ENCODE data around the gene LRRC15.

LRRC15 gene

GRCh38 chr3:194327218-194328052 is 42.1 kb downstream of the LRRC15 start:
- Histone ChIP-seq H3K4me3 (ENCODE audit: low read length) (no peak overlapping the region), H3K27ac (ENCODE audit: low read length) (no peak overlapping the region), H3K27me3 (ENCODE audit: control insufficient read depth, insufficient read depth, low read length) (no peaks in the 10 kb centered on the region), H3K36me3 (ENCODE audit: control insufficient read depth, insufficient read depth, low read length) (no peaks in the 10 kb centered on the region), H3K9me3 (ENCODE audit: control insufficient read depth, insufficient read depth, low read length) (no peaks in the 10 kb centered on the region), H3K4me1 (ENCODE audit: control insufficient read depth, insufficient read depth, low read length) (no peaks in the 10 kb centered on the region; the same call in 1 of the 2 replicates)
- no peak for DNase-seq (ENCODE audit: low read depth, low spot score)
- whole genome bisulfite sequencing (ENCODE audit: insufficient coverage, insufficient read length) = 100% methylated on average over 4 of the region's 5 CpGs

DNA sequence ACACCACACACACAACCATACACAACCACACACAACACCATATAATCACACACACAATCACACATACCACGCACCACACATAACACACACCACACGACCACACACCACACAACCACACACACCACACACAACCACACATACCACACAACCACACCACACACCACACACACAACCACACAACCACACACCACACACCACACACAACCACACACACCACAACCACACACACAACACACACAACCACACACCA is 42.6 kb downstream of the LRRC15 start:
- no peak overlapping the region for H3K27ac ChIP-seq (ENCODE audit: low read length)
- no peaks in the 10 kb centered on the region for H3K9me3 ChIP-seq (ENCODE audit: control insufficient read depth, insufficient read depth, low read length)

GRCh38 chr3:194326192-194326967 is 43.2 kb downstream of the LRRC15 start:
- H3K27me3 ChIP-seq (ENCODE audit: control insufficient read depth, insufficient read depth, low read length) = no peaks in the 10 kb centered on the region
- no peak overlapping the region for H3K27ac ChIP-seq (ENCODE audit: low read length)
- H3K4me1 ChIP-seq (ENCODE audit: control insufficient read depth, insufficient read depth, low read length) = no peaks in the 10 kb centered on the region
- no peaks in the 10 kb centered on the region for H3K36me3 ChIP-seq (ENCODE audit: control insufficient read depth, insufficient read depth, low read length)
- H3K4me3 ChIP-seq (ENCODE audit: low read length) = no peak overlapping the region
- no peak for DNase-seq (ENCODE audit: low read depth, low spot score)
- WGBS (ENCODE audit: insufficient coverage, insufficient read length) = 100% methylated on average over 2 of the region's 15 CpGs
- no peaks in the 10 kb centered on the region for H3K9me3 ChIP-seq (ENCODE audit: control insufficient read depth, insufficient read depth, low read length)

More for the DNA sequence above, 42.6 kb downstream of the LRRC15 start:
- H3K4me1 ChIP-seq (ENCODE audit: control insufficient read depth, insufficient read depth, low read length) = no peaks in the 10 kb centered on the region
- H3K4me3 ChIP-seq (ENCODE audit: low read length) = no peak overlapping the region
- DNase-seq (ENCODE audit: low read depth, low spot score) = no peak
- WGBS (ENCODE audit: insufficient coverage, insufficient read length) = 100% methylated on average over 2 of the region's 2 CpGs
- H3K36me3 ChIP-seq (ENCODE audit: control insufficient read depth, insufficient read depth, low read length) = no peaks in the 10 kb centered on the region
- H3K27me3 ChIP-seq (ENCODE audit: control insufficient read depth, insufficient read depth, low read length) = no peaks in the 10 kb centered on the region

GRCh38 chr3:194325424-194326153 is 44.0 kb downstream of the LRRC15 start:
- Histone ChIP-seq H3K9me3 (ENCODE audit: control insufficient read depth, insufficient read depth, low read length) (no peaks in the 10 kb centered on the region), H3K36me3 (ENCODE audit: control insufficient read depth, insufficient read depth, low read length) (no peaks in the 10 kb centered on the region), H3K27ac (ENCODE audit: low read length) (no peak overlapping the region), H3K27me3 (ENCODE audit: control insufficient read depth, insufficient read depth, low read length) (no peaks in the 10 kb centered on the region), H3K4me1 (ENCODE audit: control insufficient read depth, insufficient read depth, low read length) (no peaks in the 10 kb centered on the region), H3K4me3 (ENCODE audit: low read length) (no peak overlapping the region)
- no CpG with 5 or more reads among the region's 15 CpGs for WGBS (ENCODE audit: insufficient coverage, insufficient read length)
- no peak for DNase-seq (ENCODE audit: low read depth, low spot score)

GRCh38 chr3:194324823-194325327 is 44.7 kb downstream of the LRRC15 start:
- DNase-seq (ENCODE audit: low read depth, low spot score) = no peak
- no peaks in the 10 kb centered on the region for H3K4me1 ChIP-seq (ENCODE audit: control insufficient read depth, insufficient read depth, low read length)
- H3K4me3 ChIP-seq (ENCODE audit: low read length) = no peak overlapping the region
- no peaks in the 10 kb centered on the region for H3K36me3 ChIP-seq (ENCODE audit: control insufficient read depth, insufficient read depth, low read length)
- H3K27ac ChIP-seq (ENCODE audit: low read length) = no peak overlapping the region
- H3K9me3 ChIP-seq (ENCODE audit: control insufficient read depth, insufficient read depth, low read length) = no peaks in the 10 kb centered on the region
- 100% methylated on average over 3 of the region's 3 CpGs for WGBS (ENCODE audit: insufficient coverage, insufficient read length)
- no peaks in the 10 kb centered on the region for H3K27me3 ChIP-seq (ENCODE audit: control insufficient read depth, insufficient read depth, low read length)

DNA sequence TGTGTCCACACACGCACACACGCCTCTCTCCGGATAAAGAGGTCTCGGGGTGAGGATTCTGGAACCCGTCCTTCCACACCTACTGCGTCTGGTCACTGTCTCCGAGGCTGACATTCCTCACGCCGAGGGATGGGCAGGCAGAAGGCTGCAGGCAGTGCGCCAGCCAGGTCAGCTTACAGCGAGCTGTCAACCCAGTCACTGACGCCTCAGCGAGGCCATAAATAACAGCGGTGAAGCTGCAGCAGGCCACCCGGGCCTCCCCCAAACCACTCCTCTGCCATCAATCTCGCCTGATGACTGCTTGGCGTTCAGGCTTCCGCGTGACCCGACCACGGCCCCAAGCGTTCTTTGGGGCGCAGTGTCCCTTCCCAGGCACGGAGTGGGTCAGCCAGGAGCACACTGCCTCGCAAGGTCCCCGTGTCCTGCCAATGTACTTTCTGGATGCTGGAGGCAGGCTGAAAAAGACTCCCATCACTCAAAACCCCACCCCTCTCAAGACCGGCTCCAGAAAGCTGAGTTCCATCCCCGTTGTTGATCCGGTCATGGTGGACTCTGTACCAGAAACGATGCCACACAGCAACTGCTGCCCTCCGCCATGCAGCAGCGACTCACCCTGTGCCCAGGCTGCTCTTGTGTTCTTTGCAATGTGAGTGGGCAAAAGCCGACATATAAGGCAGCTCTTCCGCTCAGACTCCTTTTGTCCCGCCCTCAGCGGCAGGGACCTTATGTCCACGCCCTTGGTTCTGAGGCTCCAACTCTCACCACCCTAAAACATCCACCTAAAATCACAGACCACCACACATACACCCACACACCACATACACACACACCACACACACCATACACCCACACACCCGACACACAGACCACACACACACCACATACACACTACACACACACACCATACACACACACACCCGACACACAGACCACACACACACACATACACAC is 45.5 kb downstream of the LRRC15 start:
- no peak overlapping the region for H3K4me3 ChIP-seq (ENCODE audit: low read length)
- DNase-seq (ENCODE audit: low read depth, low spot score) = no peak
- no peak overlapping the region for H3K27ac ChIP-seq (ENCODE audit: low read length)
- no peaks in the 10 kb centered on the region for H3K27me3 ChIP-seq (ENCODE audit: control insufficient read depth, insufficient read depth, low read length)
- 100% methylated on average over 1 of the region's 39 CpGs for WGBS (ENCODE audit: insufficient coverage, insufficient read length)
- no peaks in the 10 kb centered on the region for H3K36me3 ChIP-seq (ENCODE audit: control insufficient read depth, insufficient read depth, low read length)
- H3K4me1 ChIP-seq (ENCODE audit: control insufficient read depth, insufficient read depth, low read length) = no peaks in the 10 kb centered on the region
- no peaks in the 10 kb centered on the region for H3K9me3 ChIP-seq (ENCODE audit: control insufficient read depth, insufficient read depth, low read length)

DNA sequence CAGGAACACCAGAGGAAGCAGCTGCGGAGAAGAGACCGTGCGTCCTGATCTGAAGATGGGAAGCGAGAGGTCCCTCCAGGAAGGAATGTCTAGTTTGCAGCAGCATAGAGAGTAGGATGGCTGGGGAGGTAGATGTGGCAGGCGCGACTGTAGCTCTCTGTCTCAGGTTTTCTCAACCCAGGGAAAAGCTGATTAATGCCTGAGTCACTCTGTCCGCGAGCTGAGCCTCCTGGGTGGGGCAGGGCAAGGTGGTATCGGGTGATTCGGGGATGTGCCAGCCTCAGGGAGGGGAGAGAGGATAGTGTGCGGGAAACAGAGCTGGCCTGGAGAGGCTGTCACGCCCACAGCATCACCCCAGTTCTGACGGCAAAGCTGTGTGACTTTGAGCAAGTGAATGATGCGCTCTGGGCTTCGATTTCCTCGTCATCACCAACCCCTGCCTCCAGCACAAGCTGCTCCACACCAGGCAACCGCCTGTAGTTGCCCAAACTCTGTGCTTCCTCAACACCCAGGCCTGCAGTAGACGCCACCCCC is 46.8 kb downstream of the LRRC15 start:
- H3K4me1 ChIP-seq (ENCODE audit: control insufficient read depth, insufficient read depth, low read length) = no peaks in the 10 kb centered on the region
- no peak for DNase-seq (ENCODE audit: low read depth, low spot score)
- H3K27me3 ChIP-seq (ENCODE audit: control insufficient read depth, insufficient read depth, low read length) = no peaks in the 10 kb centered on the region
- H3K36me3 ChIP-seq (ENCODE audit: control insufficient read depth, insufficient read depth, low read length) = no peaks in the 10 kb centered on the region
- WGBS (ENCODE audit: insufficient coverage, insufficient read length) = no CpG with 5 or more reads among the region's 18 CpGs
- H3K4me3 ChIP-seq (ENCODE audit: low read length) = no peak overlapping the region
- no peaks in the 10 kb centered on the region; the same call in 1 of the 2 replicates for H3K9me3 ChIP-seq (ENCODE audit: control insufficient read depth, insufficient read depth, low read length)
- H3K27ac ChIP-seq (ENCODE audit: low read length) = no peak overlapping the region

DNA sequence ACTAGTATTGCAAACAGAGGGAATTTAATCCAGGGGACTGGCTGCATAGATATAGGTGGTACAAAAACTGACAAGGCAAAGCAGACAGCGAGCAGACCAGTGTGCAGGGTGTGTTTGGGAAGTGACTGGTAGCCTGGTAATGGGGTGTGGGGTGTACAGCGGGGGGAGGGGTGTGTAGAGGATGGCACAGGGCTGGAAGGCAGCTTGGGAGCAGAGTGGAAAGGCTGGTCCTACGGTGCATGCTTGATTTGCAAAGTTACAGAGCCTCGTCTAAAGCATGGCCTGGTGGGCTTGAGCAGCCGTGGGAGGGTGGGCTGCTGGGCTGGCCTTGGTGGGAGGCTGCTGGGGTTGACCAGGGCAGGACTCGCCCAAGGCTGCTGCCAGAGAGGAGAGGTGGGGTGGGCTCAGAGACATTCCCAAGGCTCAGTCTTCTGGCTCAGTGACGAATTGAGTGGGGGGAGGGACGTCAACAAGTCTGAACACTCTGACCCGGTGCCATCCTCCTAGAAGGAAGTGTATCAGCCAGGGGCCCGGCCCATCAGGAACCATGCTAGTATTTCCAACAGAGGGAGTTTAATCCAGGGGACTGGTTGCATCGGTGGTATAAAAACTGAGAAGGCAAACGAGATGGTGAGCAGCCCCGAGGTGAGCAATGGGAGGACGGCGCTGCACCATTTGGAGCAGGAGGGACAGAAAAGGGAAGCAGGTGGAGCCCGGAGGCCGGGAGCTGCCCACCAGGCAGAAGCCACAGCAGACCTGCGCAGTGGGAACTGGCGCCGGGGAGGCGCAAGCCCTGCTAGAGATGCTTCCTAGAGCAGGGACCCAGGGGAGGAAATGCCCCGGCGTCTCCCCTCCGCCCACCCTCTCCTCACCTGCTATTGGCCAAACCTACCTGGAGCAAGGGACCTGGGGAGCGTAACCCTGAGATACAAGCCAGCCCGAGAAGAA is 47.6 kb downstream of the LRRC15 start:
- Histone ChIP-seq H3K27ac (ENCODE audit: low read length) (no peak overlapping the region), H3K4me3 (ENCODE audit: low read length) (no peak overlapping the region), H3K36me3 (ENCODE audit: control insufficient read depth, insufficient read depth, low read length) (no peaks in the 10 kb centered on the region), H3K9me3 (ENCODE audit: control insufficient read depth, insufficient read depth, low read length) (no peaks in the 10 kb centered on the region; the same call in 1 of the 2 replicates), H3K4me1 (ENCODE audit: control insufficient read depth, insufficient read depth, low read length) (no peaks in the 10 kb centered on the region), H3K27me3 (ENCODE audit: control insufficient read depth, insufficient read depth, low read length) (no peaks in the 10 kb centered on the region)
- WGBS (ENCODE audit: insufficient coverage, insufficient read length) = no CpG with 5 or more reads among the region's 26 CpGs
- DNase-seq (ENCODE audit: low read depth, low spot score) = no peak

DNA sequence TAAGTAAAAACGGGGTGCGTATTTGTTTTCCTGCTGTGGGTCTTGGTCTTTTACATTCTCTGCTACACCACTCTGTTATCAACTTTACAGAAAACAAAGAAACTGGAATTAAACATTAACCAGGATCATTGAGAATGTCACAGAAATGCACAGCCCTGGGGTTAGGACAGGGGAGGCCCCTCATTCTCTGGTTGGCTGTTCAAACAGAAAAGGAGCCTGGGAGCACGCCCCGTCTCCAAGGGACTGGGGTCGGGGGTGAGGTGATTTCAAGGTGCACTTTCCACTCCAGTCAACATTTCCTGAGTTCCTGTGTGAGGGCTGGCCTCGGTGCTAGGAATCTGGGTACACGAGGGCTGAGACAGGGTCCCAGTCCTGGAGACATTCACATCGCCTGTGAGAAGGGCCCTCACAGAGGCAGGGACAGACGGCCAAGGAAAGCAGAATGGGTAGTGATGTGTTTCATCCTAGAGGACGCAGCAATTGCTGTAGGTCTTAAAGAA is 48.7 kb downstream of the LRRC15 start:
- no CpG with 5 or more reads among the region's 10 CpGs for WGBS (ENCODE audit: insufficient coverage, insufficient read length)

More for the DNA sequence above, 48.7 kb downstream of the LRRC15 start:
- Histone ChIP-seq H3K9me3 (ENCODE audit: control insufficient read depth, insufficient read depth, low read length) (no peaks in the 10 kb centered on the region; the same call in 1 of the 2 replicates), H3K4me3 (ENCODE audit: low read length) (no peak overlapping the region), H3K27ac (ENCODE audit: low read length) (no peak overlapping the region), H3K36me3 (ENCODE audit: control insufficient read depth, insufficient read depth, low read length) (no peaks in the 10 kb centered on the region), H3K27me3 (ENCODE audit: control insufficient read depth, insufficient read depth, low read length) (no peaks in the 10 kb centered on the region), H3K4me1 (ENCODE audit: control insufficient read depth, insufficient read depth, low read length) (no peaks in the 10 kb centered on the region)
- DNase-seq (ENCODE audit: low read depth, low spot score) = no peak

All from iPS DF 6.9 (cell line).